Naive B cell (primary cell): ENCODE data around the gene RNASEH2A. TPM values are rescaled to one million over a fixed set of nuclear protein-coding genes. Genes with fewer than 3 reads are reported as not detected.
"Not testable (repeated sequence)": the region's sequence is repeated elsewhere in the genome, so short reads cannot be mapped to it uniquely, and the experiment has no call there.

Source experiments
- ATAC-seq, 2 donors: fragments of 150-1000 bp; cut with Tn5 transposase; 2 replicates each; pipeline ENCODE4 v1.10.0; 2021; ENCODE audit warnings: low read depth in 2 of 2, mild to moderate bottlenecking in 2 of 2, moderate library complexity in 2 of 2
- DNase-seq: peaks from one replicate; pipeline ENCODE4 v3.0.0; 2022
- H3K27ac Mint-ChIP-seq, 6 donors: one replicate each; pipeline ENCODE4 v1.8.0; 2020 to 2022; ENCODE audit warnings: mild to moderate bottlenecking in 6 of 6, mixed read lengths in 6 of 6, moderate library complexity in 5 of 6, inconsistent platforms in 2 of 6
- H3K27me3 Mint-ChIP-seq, 3 donors: one replicate each; pipeline ENCODE4 v1.8.0; 2021 to 2022; ENCODE audit warnings: mixed read lengths in 3 of 3, mild to moderate bottlenecking in 1 of 3
- H3K36me3 Mint-ChIP-seq, 2 donors: one replicate each; pipeline ENCODE4 v1.8.0; 2020 to 2022; ENCODE audit warnings: mixed read lengths in 2 of 2, inconsistent platforms in 1 of 2, mild to moderate bottlenecking in 1 of 2
- H3K4me1 Mint-ChIP-seq, 3 donors: one replicate each; pipeline ENCODE4 v1.8.0; 2020 to 2022; ENCODE audit warnings: mixed read lengths in 3 of 3, inconsistent platforms in 1 of 3, mild to moderate bottlenecking in 1 of 3, moderate library complexity in 1 of 3
- H3K4me3 Mint-ChIP-seq, 8 donors: one replicate each; pipeline ENCODE4 v1.8.0; 2020 to 2022; ENCODE audit warnings: mild to moderate bottlenecking in 8 of 8, mixed read lengths in 8 of 8, moderate library complexity in 8 of 8, inconsistent platforms in 2 of 8
- H3K9me3 Mint-ChIP-seq, 7 donors: one replicate each; pipeline ENCODE4 v1.8.0; 2020 to 2022; ENCODE audit warnings: mixed read lengths in 7 of 7, mild to moderate bottlenecking in 5 of 7, inconsistent platforms in 2 of 7, moderate library complexity in 1 of 7
- polyA plus RNA-seq, 6 donors: library from polyadenylated mRNA; unstranded; fragments of 300-500 nt; fragmentation: Illumina TruSeq; gene quantifications; one replicate each; pipeline ENCODE4 v1.2.3, GENCODE V29; 2021; ENCODE audit warnings: low read depth in 6 of 6

RNASEH2A gene
- polyA plus RNA-seq, 6 donors from 2014 or later = 19.7 to 30.9 (median 25.1) TPM

- Mint-ChIP-seq H3K9me3 (no peaks in the 10 kb centered on the region), H3K27me3 (peaks cover 0 to 3% (median 0%) of the 10 kb centered on the region in 3 donors), H3K36me3 (no peaks in the 10 kb centered on the region), H3K27ac (peak overlapping the region in 4 of 6 donors; percentile 99 to 100 (median 100)), H3K4me3 (peak overlapping the region; percentile 80 to 98 (median 96)), H3K4me1 (peaks cover 45 to 57% (median 53%) of the 10 kb centered on the region in 3 donors)
- DNase-seq (peak; percentile 67), ATAC-seq (no peak)
Measured at GRCh38 chr19:12792051-12792852, 14.1 kb upstream of the RNASEH2A start.

- H3K4me3 Mint-ChIP-seq = peak overlapping the region; percentile 80 to 98 (median 96)
- H3K4me1 Mint-ChIP-seq = peaks cover 45 to 57% (median 48%) of the 10 kb centered on the region in 3 donors
- ATAC-seq = no peak
- H3K9me3 Mint-ChIP-seq = no peaks in the 10 kb centered on the region
- no peak for DNase-seq
- no peaks in the 10 kb centered on the region for H3K36me3 Mint-ChIP-seq
- H3K27me3 Mint-ChIP-seq = peaks cover 0 to 3% (median 0%) of the 10 kb centered on the region in 3 donors
- H3K27ac Mint-ChIP-seq = peak overlapping the region in 4 of 6 donors; percentile 99 to 100 (median 100)
Measured at GRCh38 chr19:12792853-12793289, 13.5 kb upstream of the RNASEH2A start.

GRCh38 chr19:12793290-12794195 lies 12.8 kb upstream of the RNASEH2A start:
- Mint-ChIP-seq H3K4me3 (peak overlapping the region; percentile 80 to 98 (median 96)), H3K27ac (peak overlapping the region in 5 of 6 donors; percentile 99 to 100 (median 100)), H3K27me3 (peaks cover 0 to 3% (median 0%) of the 10 kb centered on the region in 3 donors), H3K9me3 (no peaks in the 10 kb centered on the region), H3K4me1 (peaks cover 41 to 54% (median 41%) of the 10 kb centered on the region in 3 donors), H3K36me3 (no peaks in the 10 kb centered on the region)
- DNase-seq (peak; percentile 98), ATAC-seq (peak; percentile 36 to 37)

GRCh38 chr19:12794196-12794941 lies 12.0 kb upstream of the RNASEH2A start:
- peak overlapping the region; percentile 80 to 93 (median 86) for H3K4me3 Mint-ChIP-seq
- DNase-seq = no peak
- ATAC-seq = no peak
- H3K27ac Mint-ChIP-seq = peak overlapping the region in 5 of 6 donors; percentile 98 to 100 (median 99)
- H3K36me3 Mint-ChIP-seq = no peaks in the 10 kb centered on the region
- H3K4me1 Mint-ChIP-seq = peaks cover 33 to 46% (median 33%) of the 10 kb centered on the region in 3 donors
- no peaks in the 10 kb centered on the region for H3K9me3 Mint-ChIP-seq
- H3K27me3 Mint-ChIP-seq = peaks cover 0 to 3% (median 0%) of the 10 kb centered on the region in 3 donors

GRCh38 chr19:12794971-12795381 lies 11.4 kb upstream of the RNASEH2A start:
- Mint-ChIP-seq H3K4me3 (peak overlapping the region in 6 of 8 donors; percentile 80 to 89 (median 86)), H3K4me1 (peaks cover 33 to 45% (median 33%) of the 10 kb centered on the region in 3 donors), H3K27ac (peak overlapping the region in 5 of 6 donors; percentile 98 to 100 (median 99)), H3K9me3 (no peaks in the 10 kb centered on the region), H3K36me3 (no peaks in the 10 kb centered on the region), H3K27me3 (peaks cover 0 to 3% (median 0%) of the 10 kb centered on the region in 3 donors)
- ATAC-seq (no peak), DNase-seq (no peak)

- Mint-ChIP-seq H3K27me3 (peaks cover 0 to 3% (median 0%) of the 10 kb centered on the region in 3 donors), H3K4me3 (peak overlapping the region; percentile 77 to 91 (median 84)), H3K36me3 (no peaks in the 10 kb centered on the region), H3K4me1 (peaks cover 25 to 40% (median 33%) of the 10 kb centered on the region in 3 donors), H3K27ac (peak overlapping the region in 5 of 6 donors; percentile 60 to 98 (median 96)), H3K9me3 (no peaks in the 10 kb centered on the region)
- no peak for ATAC-seq
- DNase-seq = peak; percentile 73
Measured at GRCh38 chr19:12796146-12797071, 10.0 kb upstream of the RNASEH2A start.

- peaks cover 26 to 42% (median 36%) of the 10 kb centered on the region in 3 donors for H3K4me1 Mint-ChIP-seq
- no peaks in the 10 kb centered on the region for H3K9me3 Mint-ChIP-seq
- H3K4me3 Mint-ChIP-seq = peak overlapping the region in 2 of 8 donors; percentile 61 to 65
- peak overlapping the region in 1 of 6 donors; percentile 82 for H3K27ac Mint-ChIP-seq
- peaks cover 0 to 3% (median 2%) of the 10 kb centered on the region in 3 donors for H3K27me3 Mint-ChIP-seq
- H3K36me3 Mint-ChIP-seq = no peaks in the 10 kb centered on the region
- ATAC-seq (no peak), DNase-seq (no peak)
Measured at GRCh38 chr19:12797141-12797587, 9.2 kb upstream of the RNASEH2A start.

GRCh38 chr19:12797607-12798006 lies 8.8 kb upstream of the RNASEH2A start:
- Mint-ChIP-seq H3K4me3 (peak overlapping the region in 2 of 8 donors; percentile 61 to 65), H3K4me1 (peaks cover 31 to 45% (median 40%) of the 10 kb centered on the region in 3 donors), H3K27ac (peak overlapping the region in 2 of 6 donors; percentile 59 to 82)
- H3K27me3 Mint-ChIP-seq, DNase-seq, H3K9me3 Mint-ChIP-seq, H3K36me3 Mint-ChIP-seq, ATAC-seq: not testable (repeated sequence)

- Mint-ChIP-seq H3K27ac (no peak overlapping the region), H3K9me3 (no peaks in the 10 kb centered on the region), H3K36me3 (no peaks in the 10 kb centered on the region), H3K4me1 (peaks cover 23 to 36% (median 28%) of the 10 kb centered on the region in 3 donors), H3K27me3 (peaks cover 0 to 7% (median 0%) of the 10 kb centered on the region in 3 donors), H3K4me3 (peak overlapping the region; percentile 15 to 89 (median 66))
- no peak for DNase-seq
- no peak for ATAC-seq
Measured at GRCh38 chr19:12799742-12800465, 6.5 kb upstream of the RNASEH2A start.

GRCh38 chr19:12800466-12800770 lies 6.0 kb upstream of the RNASEH2A start:
- no peak overlapping the region for H3K27ac Mint-ChIP-seq
- H3K27me3 Mint-ChIP-seq = peaks cover 0 to 7% (median 0%) of the 10 kb centered on the region in 3 donors
- H3K4me3 Mint-ChIP-seq = peak overlapping the region; percentile 79 to 94 (median 89)
- DNase-seq (no peak), ATAC-seq (no peak)
- H3K9me3 Mint-ChIP-seq = no peaks in the 10 kb centered on the region
- peaks cover 23 to 36% (median 28%) of the 10 kb centered on the region in 3 donors for H3K4me1 Mint-ChIP-seq
- no peaks in the 10 kb centered on the region for H3K36me3 Mint-ChIP-seq

- H3K9me3 Mint-ChIP-seq = no peaks in the 10 kb centered on the region
- peak overlapping the region; percentile 79 to 94 (median 89) for H3K4me3 Mint-ChIP-seq
- DNase-seq (no peak), ATAC-seq (no peak)
- H3K36me3 Mint-ChIP-seq = no peaks in the 10 kb centered on the region
- peaks cover 22 to 34% (median 24%) of the 10 kb centered on the region in 3 donors for H3K4me1 Mint-ChIP-seq
- H3K27ac Mint-ChIP-seq = peak overlapping the region in 2 of 6 donors; percentile 7 to 81
- H3K27me3 Mint-ChIP-seq = peaks cover 0 to 7% (median 0%) of the 10 kb centered on the region in 3 donors
Measured at GRCh38 chr19:12800923-12801465, 5.4 kb upstream of the RNASEH2A start.
